Hepatic stellate cell (primary cell): ENCODE measurements around the gene AKNA.

ENCODE experiments used
- DNase-seq: peaks from one replicate; pipeline ENCODE4 v3.0.0; 2011; ENCODE audit warnings: low spot score

Gene AKNA

GRCh38 chr9:114357360-114357759 is 30.4 kb downstream of the AKNA start:
- no peak for DNase-seq

GRCh38 chr9:114356792-114357191 is 31.0 kb downstream of the AKNA start:
- DNase-seq, result no peak

- DNase-seq, result no peak
Observed at GRCh38 chr9:114355821-114356220, 32.0 kb downstream of the AKNA start.

GRCh38 chr9:114351932-114352331 is 35.9 kb downstream of the AKNA start:
- no peak for DNase-seq

- DNase-seq, result no peak
Observed at GRCh38 chr9:114350636-114351401, 37.0 kb downstream of the AKNA start.

- no peak for DNase-seq
Observed at GRCh38 chr9:114349713-114350480, 37.9 kb downstream of the AKNA start.

- peak; percentile 97 for DNase-seq
Observed at GRCh38 chr9:114348906-114349482, 38.8 kb downstream of the AKNA start.

- no peak for DNase-seq
Observed at GRCh38 chr9:114348261-114348905, 39.4 kb downstream of the AKNA start.

- DNase-seq, result no peak
Observed at GRCh38 chr9:114347675-114348074, 40.1 kb downstream of the AKNA start.

- no peak for DNase-seq
Observed at GRCh38 chr9:114346146-114346545, 41.6 kb downstream of the AKNA start.

GRCh38 chr9:114345493-114346065 is 42.2 kb downstream of the AKNA start:
- DNase-seq, result no peak

GRCh38 chr9:114344692-114345091 is 43.1 kb downstream of the AKNA start:
- no peak for DNase-seq

GRCh38 chr9:114344188-114344566 is 43.6 kb downstream of the AKNA start:
- DNase-seq, result no peak

- DNase-seq, result peak; percentile 47
Observed at GRCh38 chr9:114343471-114344187, 44.2 kb downstream of the AKNA start.

- DNase-seq, result no peak
Observed at GRCh38 chr9:114342755-114343440, 44.9 kb downstream of the AKNA start.

- no peak for DNase-seq
Observed at GRCh38 chr9:114341991-114342390, 45.8 kb downstream of the AKNA start.

- DNase-seq, result no peak
Observed at GRCh38 chr9:114341152-114341830, 46.5 kb downstream of the AKNA start.

GRCh38 chr9:114339130-114339908 is 48.5 kb downstream of the AKNA start:
- DNase-seq, result peak; percentile 92

- DNase-seq, result no peak
Observed at GRCh38 chr9:114338187-114338586, 49.6 kb downstream of the AKNA start.
